GM18870 (cell line): ENCODE results near the gene PRDM5.

ENCODE experiments used
- ATAC-seq: cut with Tn5 transposase; IDR thresholded peaks from one replicate; pipeline ENCODE4 v1.9.1; 2021; ENCODE audit warnings: moderate library complexity; ENCODE audit not compliant: unreplicated experiment

The PRDM5 gene

GRCh38 chr4:120821977-120822376, 100.5 kb downstream of the PRDM5 start:
- ATAC-seq: no peak

GRCh38 chr4:120821029-120821428, 101.5 kb downstream of the PRDM5 start:
- ATAC-seq: no peak

- peak; percentile 74 for ATAC-seq
Measured at GRCh38 chr4:120819805-120820437, 102.6 kb downstream of the PRDM5 start.

- no peak for ATAC-seq
Measured at GRCh38 chr4:120816296-120816965, 106.1 kb downstream of the PRDM5 start.

- no peak for ATAC-seq
Measured at GRCh38 chr4:120815361-120815760, 107.2 kb downstream of the PRDM5 start.

GRCh38 chr4:120814886-120815285, 107.6 kb downstream of the PRDM5 start:
- no peak for ATAC-seq

GRCh38 chr4:120812216-120812615, 110.3 kb downstream of the PRDM5 start:
- no peak for ATAC-seq

GRCh38 chr4:120809518-120809917, 113.0 kb downstream of the PRDM5 start:
- ATAC-seq: no peak

GRCh38 chr4:120808475-120809141, 113.9 kb downstream of the PRDM5 start:
- no peak for ATAC-seq

GRCh38 chr4:120801137-120801758, 121.3 kb downstream of the PRDM5 start:
- no peak for ATAC-seq

- no peak for ATAC-seq
Measured at GRCh38 chr4:120798570-120798969, 124.0 kb downstream of the PRDM5 start.

- ATAC-seq: no peak
Measured at GRCh38 chr4:120796271-120796670, 126.3 kb downstream of the PRDM5 start.

GRCh38 chr4:120785202-120785601, 137.3 kb downstream of the PRDM5 start:
- ATAC-seq: no peak

- no peak for ATAC-seq
Measured at GRCh38 chr4:120777459-120777858, 145.1 kb downstream of the PRDM5 start.

- ATAC-seq: no peak
Measured at GRCh38 chr4:120775431-120775830, 147.1 kb downstream of the PRDM5 start.

- ATAC-seq: no peak
Measured at GRCh38 chr4:120773641-120774040, 148.9 kb downstream of the PRDM5 start.

GRCh38 chr4:120771907-120772306, 150.6 kb downstream of the PRDM5 start:
- ATAC-seq: no peak

GRCh38 chr4:120770897-120771296, 151.6 kb downstream of the PRDM5 start:
- ATAC-seq: no peak

- no peak for ATAC-seq
Measured at GRCh38 chr4:120769227-120769626, 153.3 kb downstream of the PRDM5 start.

- ATAC-seq: no peak
Measured at GRCh38 chr4:120765260-120765680, 157.3 kb downstream of the PRDM5 start.

GRCh38 chr4:120763650-120764049, 158.9 kb downstream of the PRDM5 start:
- ATAC-seq: no peak

- ATAC-seq: no peak
Measured at GRCh38 chr4:120761070-120761469, 161.5 kb downstream of the PRDM5 start.
